ENCODE results near the gene ZAP70. TPM values are rescaled to one million over a fixed set of nuclear protein-coding genes. Genes with fewer than 3 reads are reported as not detected.

The ZAP70 gene
- total RNA-seq, 1 donor from 2014 or later = 1.3 TPM

- peak; percentile 96 for DNase-seq (ENCODE audit: low spot score)
These were observed 15.8 kb upstream of the ZAP70 start for GRCh38 chr2:97697252-97698235.

- DNase-seq (ENCODE audit: low spot score) = no peak
These were observed 14.8 kb upstream of the ZAP70 start for GRCh38 chr2:97698530-97698929.

- DNase-seq (ENCODE audit: low spot score) = no peak
These were observed 13.5 kb upstream of the ZAP70 start for GRCh38 chr2:97699765-97700444.

GRCh38 chr2:97701186-97701585 lies 12.2 kb upstream of the ZAP70 start:
- DNase-seq (ENCODE audit: low spot score) = peak; percentile 88

GRCh38 chr2:97701851-97702465 lies 11.4 kb upstream of the ZAP70 start:
- peak; percentile 74 for DNase-seq (ENCODE audit: low spot score)

- DNase-seq (ENCODE audit: low spot score) = no peak
These were observed 10.5 kb upstream of the ZAP70 start for GRCh38 chr2:97702731-97703470.

- no peak for DNase-seq (ENCODE audit: low spot score)
These were observed 9.6 kb upstream of the ZAP70 start for GRCh38 chr2:97703741-97704140.

GRCh38 chr2:97704989-97705388 lies 8.4 kb upstream of the ZAP70 start:
- DNase-seq (ENCODE audit: low spot score) = no peak

GRCh38 chr2:97706112-97706511 lies 7.3 kb upstream of the ZAP70 start:
- peak; percentile 69 for DNase-seq (ENCODE audit: low spot score)

- DNase-seq (ENCODE audit: low spot score) = peak; percentile 60
These were observed 6.5 kb upstream of the ZAP70 start for GRCh38 chr2:97706708-97707345.

- DNase-seq (ENCODE audit: low spot score) = peak; percentile 80
These were observed 5.9 kb upstream of the ZAP70 start for GRCh38 chr2:97707362-97708047.

GRCh38 chr2:97708048-97708380 lies 5.4 kb upstream of the ZAP70 start:
- peak; percentile 64 for DNase-seq (ENCODE audit: low spot score)

GRCh38 chr2:97708608-97709007 lies 4.8 kb upstream of the ZAP70 start:
- DNase-seq (ENCODE audit: low spot score) = peak; percentile 30

GRCh38 chr2:97711394-97711711 lies 2.0 kb upstream of the ZAP70 start:
- DNase-seq (ENCODE audit: low spot score) = no peak

GRCh38 chr2:97712175-97712574 lies 1.2 kb upstream of the ZAP70 start:
- peak; percentile 55 for DNase-seq (ENCODE audit: low spot score)

- peak; percentile 43 for DNase-seq (ENCODE audit: low spot score)
These were observed 582 bp upstream of the ZAP70 start for GRCh38 chr2:97712693-97713295.

GRCh38 chr2:97714084-97714949 lies 941 bp downstream of the ZAP70 start:
- DNase-seq (ENCODE audit: low spot score) = no peak

- peak; percentile 62 for DNase-seq (ENCODE audit: low spot score)
These were observed 1.7 kb downstream of the ZAP70 start for GRCh38 chr2:97714950-97715652.
